HUES48 (cell line): ENCODE measurements around the gene MEGF6.

Experiments used
- H3K27ac ChIP-seq: one replicate; pipeline ENCODE4 v1.7.0; 2013; ENCODE audit warnings: low read depth, low read length, inconsistent platforms
- H3K27me3 ChIP-seq: 2 replicates; pipeline ENCODE4 v1.6.1; 2013; ENCODE audit warnings: mild to moderate bottlenecking, low read length; ENCODE audit not compliant: control insufficient read depth, insufficient read depth
- H3K36me3 ChIP-seq: 2 replicates; pipeline ENCODE4 v1.6.1; 2013; ENCODE audit warnings: low read length; ENCODE audit not compliant: control insufficient read depth, insufficient read depth
- H3K4me1 ChIP-seq: 2 replicates; pipeline ENCODE4 v1.6.1; 2013; ENCODE audit warnings: mild to moderate bottlenecking, low read length; ENCODE audit not compliant: control insufficient read depth, insufficient read depth
- H3K4me3 ChIP-seq: 2 replicates; pipeline ENCODE4 v1.5.1; 2013; ENCODE audit warnings: mild to moderate bottlenecking, low read depth, low read length
- H3K9ac ChIP-seq: 2 replicates; pipeline ENCODE4 v1.6.1; 2013; ENCODE audit warnings: mild to moderate bottlenecking, low read depth, low read length, moderate library complexity
- H3K9me3 ChIP-seq: 2 replicates; pipeline ENCODE4 v1.6.1; 2013; ENCODE audit warnings: low read length; ENCODE audit not compliant: control insufficient read depth, insufficient read depth

MEGF6 gene

GRCh38 chr1:3548156-3548893 lies 63.0 kb downstream of the MEGF6 start:
- Histone ChIP-seq H3K27ac (no peak overlapping the region), H3K4me3 (no peak overlapping the region), H3K27me3 (no peaks in the 10 kb centered on the region), H3K4me1 (no peaks in the 10 kb centered on the region; the same call in 1 of the 2 replicates), H3K36me3 (no peaks in the 10 kb centered on the region), H3K9me3 (no peaks in the 10 kb centered on the region), H3K9ac (no peak overlapping the region)

GRCh38 chr1:3547055-3548005 lies 64.0 kb downstream of the MEGF6 start:
- Histone ChIP-seq H3K36me3 (no peaks in the 10 kb centered on the region), H3K4me1 (no peaks in the 10 kb centered on the region; the same call in 1 of the 2 replicates), H3K27me3 (no peaks in the 10 kb centered on the region), H3K9me3 (no peaks in the 10 kb centered on the region), H3K4me3 (no peak overlapping the region), H3K9ac (no peak overlapping the region), H3K27ac (no peak overlapping the region)

- Histone ChIP-seq H3K4me3 (no peak overlapping the region), H3K27me3 (no peaks in the 10 kb centered on the region), H3K36me3 (no peaks in the 10 kb centered on the region), H3K9ac (no peak overlapping the region), H3K27ac (no peak overlapping the region), H3K9me3 (no peaks in the 10 kb centered on the region), H3K4me1 (no peaks in the 10 kb centered on the region; the same call in 1 of the 2 replicates)
These were observed 65.3 kb downstream of the MEGF6 start for GRCh38 chr1:3546048-3546384.

GRCh38 chr1:3545363-3546047 lies 65.8 kb downstream of the MEGF6 start:
- H3K4me1 ChIP-seq = no peaks in the 10 kb centered on the region; the same call in 1 of the 2 replicates
- H3K27ac ChIP-seq = no peak overlapping the region
- H3K27me3 ChIP-seq = no peaks in the 10 kb centered on the region

GRCh38 chr1:3544040-3544977 lies 67.0 kb downstream of the MEGF6 start:
- Histone ChIP-seq H3K36me3 (no peaks in the 10 kb centered on the region), H3K9ac (no peak overlapping the region), H3K27ac (no peak overlapping the region), H3K4me3 (no peak overlapping the region), H3K27me3 (no peaks in the 10 kb centered on the region), H3K9me3 (no peaks in the 10 kb centered on the region), H3K4me1 (no peaks in the 10 kb centered on the region; the same call in 1 of the 2 replicates)

More at GRCh38 chr1:3545363-3546047, 65.8 kb downstream of the MEGF6 start:
- H3K9me3 ChIP-seq = no peaks in the 10 kb centered on the region
- no peak overlapping the region for H3K4me3 ChIP-seq
- H3K9ac ChIP-seq = no peak overlapping the region
- H3K36me3 ChIP-seq = no peaks in the 10 kb centered on the region

- Histone ChIP-seq H3K27ac (peak overlapping the region; percentile 28), H3K9ac (no peak overlapping the region), H3K4me1 (no peaks in the 10 kb centered on the region; the same call in 1 of the 2 replicates)
These were observed 68.0 kb downstream of the MEGF6 start for GRCh38 chr1:3543076-3544039.

GRCh38 chr1:3542676-3543075 lies 68.6 kb downstream of the MEGF6 start:
- Histone ChIP-seq H3K36me3 (no peaks in the 10 kb centered on the region), H3K27ac (no peak overlapping the region), H3K4me1 (no peaks in the 10 kb centered on the region; the same call in 1 of the 2 replicates), H3K27me3 (no peaks in the 10 kb centered on the region), H3K9me3 (no peaks in the 10 kb centered on the region), H3K9ac (no peak overlapping the region), H3K4me3 (no peak overlapping the region)

More at GRCh38 chr1:3543076-3544039, 68.0 kb downstream of the MEGF6 start:
- H3K36me3 ChIP-seq = no peaks in the 10 kb centered on the region
- no peak overlapping the region for H3K4me3 ChIP-seq
- no peaks in the 10 kb centered on the region for H3K27me3 ChIP-seq
- H3K9me3 ChIP-seq = no peaks in the 10 kb centered on the region

- Histone ChIP-seq H3K4me1 (no peaks in the 10 kb centered on the region; the same call in 1 of the 2 replicates), H3K27me3 (no peaks in the 10 kb centered on the region), H3K27ac (no peak overlapping the region), H3K36me3 (no peaks in the 10 kb centered on the region), H3K9me3 (no peaks in the 10 kb centered on the region), H3K4me3 (no peak overlapping the region), H3K9ac (no peak overlapping the region)
These were observed 69.4 kb downstream of the MEGF6 start for GRCh38 chr1:3541936-3542335.

GRCh38 chr1:3541465-3541864 lies 69.8 kb downstream of the MEGF6 start:
- Histone ChIP-seq H3K9me3 (no peaks in the 10 kb centered on the region), H3K4me1 (no peaks in the 10 kb centered on the region; the same call in 1 of the 2 replicates), H3K9ac (no peak overlapping the region), H3K36me3 (no peaks in the 10 kb centered on the region), H3K4me3 (no peak overlapping the region), H3K27ac (no peak overlapping the region), H3K27me3 (no peaks in the 10 kb centered on the region)
